Fibroblast of skin of abdomen (primary cell): ENCODE data around the gene CCM2.

Experiments
- DNase-seq: peaks from one replicate; pipeline ENCODE4 v3.0.0-alpha.2; 2013

CCM2 gene

DNA sequence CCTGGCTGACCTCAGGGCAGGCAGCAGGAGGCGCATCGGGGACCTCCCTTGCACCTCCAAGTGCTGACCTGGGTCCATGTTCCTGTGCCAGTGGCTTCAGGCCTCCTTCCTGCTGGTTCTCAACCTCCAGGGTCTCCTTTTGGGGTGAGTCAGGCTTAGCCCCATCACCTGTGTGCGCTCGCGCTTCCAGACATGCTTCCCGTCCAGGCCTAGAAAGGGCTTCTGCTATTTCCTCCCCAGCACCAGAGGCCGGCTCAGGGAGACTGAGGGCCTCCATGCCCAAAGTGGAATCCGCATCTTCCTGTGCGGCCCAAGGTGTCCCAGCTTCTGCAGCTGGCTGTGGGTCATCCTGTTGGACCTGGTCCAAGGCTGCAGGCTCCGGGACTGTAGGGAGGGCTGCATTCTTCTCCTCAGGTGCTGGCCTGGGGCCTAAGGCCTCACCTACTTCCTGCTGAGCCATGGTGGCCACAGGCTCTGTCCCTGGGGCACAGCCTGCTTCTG lies 82.9 kb downstream of the CCM2 start:
- no peak for DNase-seq

DNA sequence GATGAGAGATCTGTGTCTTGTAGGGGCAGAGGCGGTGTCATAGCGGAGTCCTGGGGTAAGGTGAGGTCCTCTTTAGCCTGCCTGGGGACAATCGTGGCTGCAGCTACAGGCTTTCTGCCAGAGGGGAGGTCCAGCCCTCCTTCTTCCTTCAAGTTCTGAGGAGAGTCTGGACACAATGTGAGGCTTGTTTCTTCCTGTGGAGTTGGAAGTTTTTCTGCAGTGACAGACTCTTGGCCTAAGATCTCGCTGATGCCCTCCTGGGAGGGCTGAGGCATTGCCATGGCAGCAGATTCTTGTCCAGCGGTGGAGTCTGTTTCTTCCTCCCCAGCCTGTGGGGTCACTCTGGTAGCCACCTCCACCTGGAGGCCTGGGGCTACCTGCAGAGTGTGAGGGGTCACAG lies 84.3 kb downstream of the CCM2 start:
- no peak for DNase-seq

DNA sequence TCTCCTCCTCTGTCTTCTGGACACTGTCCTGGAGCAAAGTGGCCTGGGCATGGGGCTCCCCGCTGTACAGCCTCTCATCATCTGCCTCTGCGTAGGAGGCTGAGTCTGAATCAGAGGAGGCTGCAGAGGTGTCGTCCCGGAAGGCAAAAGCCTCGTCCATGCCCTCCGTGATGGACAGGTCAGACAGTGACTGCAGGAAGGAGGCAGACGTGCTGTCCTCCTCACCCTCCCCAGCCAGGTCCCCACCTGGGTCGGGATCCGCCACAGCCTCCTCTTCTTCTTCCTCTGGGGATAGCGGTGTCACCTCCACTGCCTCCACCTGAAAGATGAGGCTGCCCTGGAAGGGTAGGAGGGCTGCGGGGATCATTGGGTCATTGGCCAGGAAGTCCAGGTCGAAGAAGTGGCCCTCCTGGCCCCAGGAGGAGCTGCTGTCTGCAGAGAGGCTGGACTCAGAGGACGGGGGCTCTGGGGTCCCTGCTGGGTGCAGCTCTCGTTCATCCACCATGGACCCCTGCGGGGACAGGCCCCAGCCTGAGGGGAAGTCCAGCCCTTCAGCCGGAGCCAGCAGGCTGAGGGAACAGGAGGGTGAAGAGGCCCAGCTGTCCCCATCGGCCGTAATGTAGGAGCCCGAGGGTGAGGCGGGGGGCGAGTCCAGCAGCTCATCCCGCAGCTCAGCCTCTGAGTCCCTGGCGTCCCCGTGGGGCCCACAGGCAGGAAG lies 85.1 kb downstream of the CCM2 start:
- DNase-seq = no peak

DNA sequence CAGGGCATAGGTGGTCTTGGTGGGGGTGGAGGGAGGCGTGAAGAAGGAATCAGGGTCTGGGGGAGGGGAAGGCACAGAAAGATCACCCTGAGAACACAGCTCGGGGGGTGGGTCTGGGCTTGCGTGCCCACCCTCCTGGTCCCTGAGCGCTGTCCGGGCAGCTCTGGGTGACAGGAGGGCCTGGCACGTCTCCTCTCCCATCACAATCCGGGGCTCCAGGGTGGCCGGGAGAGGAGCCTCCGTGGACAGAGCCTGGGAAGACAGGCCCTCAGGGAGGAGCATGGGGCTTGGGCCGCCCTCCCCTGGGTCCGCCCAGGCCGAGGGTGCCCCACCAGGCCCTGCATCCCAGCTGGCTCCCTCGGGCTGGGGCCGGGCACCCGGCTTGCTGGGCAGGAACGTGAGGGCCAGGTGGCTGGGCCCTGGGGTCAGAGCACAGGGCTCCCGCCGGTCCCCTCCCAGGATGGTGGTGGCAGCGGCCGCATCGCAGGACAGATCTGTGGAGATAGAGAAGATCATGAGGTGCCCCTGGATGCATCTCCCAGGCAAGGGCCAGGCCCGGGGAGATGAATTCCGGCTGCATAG lies 85.7 kb downstream of the CCM2 start:
- no peak for DNase-seq

DNA sequence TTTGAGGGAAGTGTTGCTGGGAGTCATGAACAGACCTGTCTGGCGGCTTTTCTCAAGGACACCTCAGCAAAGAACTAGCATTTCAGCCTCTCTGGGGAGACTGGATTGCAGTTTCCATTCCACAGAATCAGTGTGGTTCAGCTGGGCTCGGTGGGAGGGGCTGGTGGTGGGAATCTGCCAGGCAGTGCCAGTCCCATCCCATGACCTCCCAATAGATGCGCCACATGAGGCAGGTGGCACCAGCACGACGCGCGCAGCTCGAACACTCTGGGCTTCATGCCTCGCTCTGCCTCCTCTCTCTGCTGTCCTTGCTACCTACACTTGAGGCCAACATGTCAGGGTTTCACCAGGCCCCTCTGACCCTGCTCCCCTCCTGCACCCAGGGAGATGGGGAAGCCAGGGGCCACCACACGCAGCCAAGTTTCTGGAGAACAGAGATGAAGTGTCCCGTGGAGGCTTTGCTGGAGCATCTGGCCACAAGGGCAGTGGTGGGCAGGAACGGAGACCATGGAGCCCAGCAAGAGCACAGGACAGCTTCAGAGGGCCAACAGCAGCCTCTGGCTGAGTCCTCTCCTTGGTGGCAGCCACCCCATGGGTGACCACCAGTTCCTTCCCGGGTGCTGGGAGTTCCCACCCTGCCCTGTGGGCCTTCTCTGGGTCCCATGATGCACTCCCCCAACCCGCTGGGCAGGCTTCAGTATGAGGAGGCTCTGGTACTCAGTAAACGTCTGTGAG lies 86.5 kb downstream of the CCM2 start:
- DNase-seq = no peak

DNA sequence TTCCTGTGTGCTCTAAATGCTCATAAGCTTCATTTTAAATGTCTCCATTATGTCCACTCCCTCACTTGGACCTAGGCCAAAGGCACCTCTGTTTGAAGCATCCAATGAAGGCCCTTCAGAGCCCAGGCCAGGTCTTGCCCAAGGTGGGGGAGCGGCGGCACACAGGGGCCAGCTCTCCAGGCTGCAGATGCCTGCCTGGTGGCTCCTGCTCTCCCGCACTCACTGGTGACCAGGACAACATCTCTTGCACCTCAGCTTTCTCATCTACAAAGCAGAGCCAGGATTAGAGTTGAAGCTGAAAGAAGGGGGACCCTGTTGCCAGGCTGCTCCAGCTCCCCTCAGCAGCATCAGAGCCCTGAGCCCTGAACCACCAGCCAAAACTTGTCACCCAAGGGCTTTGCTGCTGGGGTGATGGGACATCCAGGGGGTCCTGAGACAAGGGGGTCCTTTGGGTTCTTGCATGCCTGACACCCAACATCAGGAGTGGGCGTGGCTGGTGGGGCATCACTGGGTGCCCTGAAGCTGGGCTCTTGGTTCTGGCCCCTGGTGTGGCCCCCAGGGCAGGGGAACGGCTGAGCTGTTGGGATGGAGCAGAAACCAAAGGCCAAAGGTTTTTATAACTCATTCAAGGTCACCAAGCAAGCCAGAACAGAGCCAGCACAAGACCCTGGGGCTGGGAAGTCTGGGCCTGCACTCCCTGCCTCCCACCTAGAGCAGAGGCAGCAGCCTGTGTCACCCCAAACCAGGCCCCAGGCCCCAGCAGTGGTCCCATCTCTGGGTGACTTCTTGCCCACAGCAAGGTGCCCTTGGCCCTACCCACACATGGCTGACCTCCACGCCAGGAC lies 87.5 kb downstream of the CCM2 start:
- no peak for DNase-seq

DNA sequence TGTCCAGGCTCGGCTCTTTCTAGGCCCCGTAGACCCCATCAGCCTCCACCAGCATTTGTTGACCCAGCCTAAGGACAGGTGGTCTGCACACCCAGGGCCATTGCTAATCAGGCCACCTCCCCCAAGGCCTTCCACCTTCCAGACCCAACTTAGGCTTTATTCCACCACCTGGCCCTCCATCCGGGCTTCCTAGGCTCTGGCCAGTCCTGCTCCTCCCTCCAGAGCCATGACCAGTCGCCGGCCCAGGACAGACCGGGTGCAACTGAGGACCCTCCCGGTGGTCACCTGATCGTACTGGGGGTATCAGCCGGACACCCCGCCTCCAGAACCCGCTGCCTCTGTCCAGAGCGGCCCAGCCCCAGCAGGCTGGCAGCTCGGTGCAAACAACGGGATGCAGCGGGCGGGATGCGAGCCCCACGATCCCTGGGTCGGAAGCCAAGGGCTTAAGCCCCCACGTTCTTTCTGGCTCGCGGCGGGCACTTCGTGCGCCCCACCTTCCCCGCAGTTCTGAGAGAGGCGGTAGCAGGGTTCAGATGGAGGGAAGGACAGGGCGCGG lies 88.2 kb downstream of the CCM2 start:
- no peak for DNase-seq

DNA sequence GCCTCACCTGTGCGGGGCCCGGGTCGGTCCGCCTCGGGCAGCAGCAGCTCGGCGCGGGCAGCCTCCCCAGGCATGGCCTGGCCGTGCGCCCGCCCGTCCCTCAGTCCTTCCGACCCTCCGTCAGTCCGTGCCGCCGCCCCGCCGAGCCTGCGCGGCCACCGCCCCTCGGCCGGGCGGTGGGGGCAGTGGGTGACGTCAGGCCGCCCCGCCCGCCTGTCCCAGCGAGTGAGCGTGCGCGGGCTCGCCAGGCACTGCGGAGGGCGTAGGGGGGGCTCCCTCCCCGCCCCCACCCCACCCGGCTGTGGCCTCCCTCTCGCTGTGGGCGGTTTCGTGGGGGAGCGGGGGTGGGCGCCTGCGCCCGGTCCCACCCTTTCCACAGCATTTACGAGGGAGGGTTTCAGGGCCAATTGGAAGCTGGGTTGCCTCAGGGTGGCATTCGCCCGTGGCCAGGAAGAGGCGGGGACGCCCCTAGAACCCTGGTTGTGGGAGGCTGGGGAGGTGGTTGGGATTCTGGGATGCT lies 88.9 kb downstream of the CCM2 start, which contains the start of gene NACAD:
NACAD (minus strand) TSS at position 149 of the 520 bp plus-strand sequence; CDS start at position 74, 75 bp downstream.
- DNase-seq = peak; percentile 49

DNA sequence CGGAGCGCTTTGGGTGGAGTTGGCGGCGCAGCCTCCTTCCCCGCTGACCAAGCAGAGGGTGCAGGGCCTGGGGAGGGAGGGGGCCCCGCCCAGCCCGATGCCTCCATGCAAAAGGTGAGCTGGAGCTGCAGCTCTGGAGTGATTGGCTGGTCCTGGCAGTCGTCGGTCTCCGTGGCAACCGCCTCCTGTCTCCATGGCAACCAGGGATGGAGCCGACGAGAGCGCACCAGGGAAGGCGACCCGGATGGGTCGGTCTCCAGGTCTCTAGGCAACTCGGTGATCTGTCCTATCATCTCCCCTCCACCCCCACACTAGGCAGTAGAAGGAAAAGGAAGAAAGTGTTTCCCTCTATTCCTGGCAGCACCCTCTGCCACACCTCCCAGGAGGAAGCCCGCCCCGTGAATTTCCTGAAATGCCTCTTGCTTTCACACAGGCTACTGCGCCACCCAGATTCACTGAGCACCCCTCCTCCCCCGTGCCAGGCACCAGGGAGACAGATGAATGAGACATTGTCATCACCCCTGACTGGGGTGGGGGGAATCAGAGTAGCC lies 89.4 kb downstream of the CCM2 start:
- DNase-seq = peak; percentile 61

DNA sequence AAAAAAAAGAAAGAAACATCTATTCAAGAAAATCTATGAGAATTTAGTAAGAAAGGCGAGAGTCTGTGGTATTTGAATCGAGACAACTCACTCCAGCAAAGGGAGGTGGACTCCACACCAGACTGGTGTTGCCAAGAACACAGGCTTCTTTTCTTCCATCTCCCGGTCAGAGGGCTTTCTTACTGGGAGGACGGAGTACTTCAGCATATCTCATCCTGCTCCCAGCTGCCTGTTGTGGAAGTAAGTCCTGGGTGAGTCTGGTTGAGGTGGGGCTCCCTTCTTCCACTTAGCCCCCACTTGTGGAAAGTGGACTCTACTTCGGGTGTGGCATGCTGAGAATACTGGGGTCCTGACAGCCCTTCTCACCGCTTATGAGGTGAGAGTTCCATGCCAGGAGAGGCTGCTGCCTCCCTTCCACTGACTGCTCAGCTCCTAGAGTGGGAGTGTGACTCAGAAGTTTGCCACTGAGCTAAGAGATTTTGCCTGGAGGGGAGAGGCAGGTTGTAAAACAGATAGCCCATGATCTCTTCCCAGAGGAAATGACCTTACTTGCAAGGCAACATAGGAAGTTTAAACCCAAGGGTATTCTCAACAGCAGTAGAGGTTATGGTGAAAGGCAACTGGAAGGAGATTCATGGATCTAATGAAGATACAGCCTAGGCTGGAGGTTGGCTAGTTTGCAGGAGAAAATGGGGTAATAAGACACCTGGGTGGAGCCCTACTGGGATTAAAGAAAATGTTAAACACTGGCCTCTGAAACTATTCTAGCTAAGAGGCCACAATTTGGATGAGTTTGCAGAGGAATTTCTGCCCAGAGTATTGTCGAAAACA lies 92.3 kb downstream of the CCM2 start:
- DNase-seq = no peak

DNA sequence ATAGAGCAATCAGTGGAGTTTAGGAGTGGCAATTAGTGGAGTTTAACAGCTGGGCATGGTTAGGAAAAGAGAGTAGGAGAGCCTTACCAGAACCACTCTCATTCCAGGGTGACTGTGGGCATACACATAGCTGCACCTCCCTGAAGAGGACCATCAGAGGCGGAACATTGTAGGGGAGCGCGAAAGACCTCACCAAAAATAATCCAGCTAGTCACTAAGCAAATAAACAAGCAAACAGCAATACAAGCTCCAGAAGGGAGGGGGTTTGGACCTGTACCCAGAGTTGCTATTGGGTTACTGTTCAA lies 92.9 kb downstream of the CCM2 start:
- no peak for DNase-seq

DNA sequence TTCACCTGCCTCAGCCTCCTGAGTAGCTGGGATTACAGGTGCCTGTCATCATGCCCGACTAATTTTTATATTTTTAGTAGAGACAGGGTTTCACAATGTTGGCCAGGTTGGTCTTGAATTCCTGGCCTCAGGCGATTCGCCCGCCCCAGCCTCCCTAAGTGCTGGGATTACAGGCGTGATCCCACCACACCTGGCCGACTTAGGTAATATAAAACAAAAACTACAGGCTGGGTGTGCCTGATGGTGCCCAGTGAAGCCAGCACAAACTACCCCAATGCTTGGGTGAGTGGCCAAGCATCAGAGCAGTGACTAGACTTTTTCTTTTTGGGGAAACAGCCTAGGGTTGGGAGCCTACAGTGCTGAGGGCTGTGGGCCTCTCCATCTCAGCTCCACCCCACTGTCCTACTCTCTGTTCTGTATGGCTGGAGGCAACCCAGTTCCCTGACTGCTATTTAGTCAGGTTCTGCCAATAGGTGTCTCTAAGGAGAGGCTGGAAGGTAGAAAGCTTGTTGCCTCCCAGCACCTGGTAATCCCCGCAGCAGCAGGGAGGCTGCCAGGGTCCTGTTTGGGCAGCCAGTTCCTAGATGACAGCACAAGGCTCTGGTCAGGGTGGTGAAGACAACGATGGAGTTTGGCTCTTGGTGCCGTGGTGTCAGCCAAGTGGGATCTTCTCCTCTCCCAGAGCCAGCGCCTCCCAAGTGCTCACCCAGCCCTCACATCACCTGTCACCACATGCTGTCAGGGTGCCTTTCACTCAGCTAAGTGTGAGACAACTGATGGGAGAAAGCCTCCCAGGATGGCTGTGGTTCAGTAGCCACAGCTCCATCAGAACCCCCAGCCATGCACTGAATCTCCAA lies 99.2 kb downstream of the CCM2 start:
- no peak for DNase-seq

DNA sequence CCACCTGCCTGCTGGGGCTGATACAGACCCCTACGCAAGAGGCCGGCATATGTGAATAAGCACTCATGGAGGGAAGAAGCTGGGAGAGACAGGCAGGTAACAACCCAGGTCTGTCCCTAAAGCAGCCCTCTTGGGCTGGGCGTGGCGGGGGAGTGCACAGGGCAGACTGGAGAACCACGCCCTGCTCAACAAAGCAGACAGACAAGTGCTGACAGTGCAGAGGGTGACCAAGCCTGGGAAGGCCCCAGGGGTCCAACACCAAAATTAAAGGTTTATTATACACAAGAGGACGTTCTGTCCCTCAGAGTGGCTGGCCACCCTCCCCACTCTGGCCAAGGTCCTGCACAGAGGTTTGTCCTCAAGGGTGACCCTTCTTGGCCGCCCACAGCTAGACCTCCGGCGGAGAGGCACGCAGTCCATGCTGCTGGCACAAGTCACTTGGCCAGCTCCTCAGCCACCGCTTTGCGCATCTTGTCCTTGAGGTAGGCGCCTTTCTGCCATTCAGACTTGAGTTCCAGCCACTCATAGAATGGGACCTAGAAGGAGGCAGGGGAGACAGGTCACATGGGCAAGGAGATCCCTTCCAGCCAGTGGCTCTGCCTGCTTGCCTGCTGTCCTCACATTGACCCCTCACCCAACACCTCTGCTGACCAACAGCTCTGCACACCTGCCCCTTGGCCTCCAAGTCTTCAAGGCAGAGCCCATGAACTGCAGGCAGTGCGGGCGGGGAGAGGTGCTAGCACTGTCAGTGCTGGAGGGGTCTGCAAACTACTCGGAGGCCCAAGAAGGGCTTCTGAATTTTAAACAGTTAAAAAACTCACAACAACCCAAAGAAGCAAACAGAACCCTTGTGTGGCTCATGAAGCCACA lies 100.1 kb downstream of the CCM2 start:
- no peak for DNase-seq

DNA sequence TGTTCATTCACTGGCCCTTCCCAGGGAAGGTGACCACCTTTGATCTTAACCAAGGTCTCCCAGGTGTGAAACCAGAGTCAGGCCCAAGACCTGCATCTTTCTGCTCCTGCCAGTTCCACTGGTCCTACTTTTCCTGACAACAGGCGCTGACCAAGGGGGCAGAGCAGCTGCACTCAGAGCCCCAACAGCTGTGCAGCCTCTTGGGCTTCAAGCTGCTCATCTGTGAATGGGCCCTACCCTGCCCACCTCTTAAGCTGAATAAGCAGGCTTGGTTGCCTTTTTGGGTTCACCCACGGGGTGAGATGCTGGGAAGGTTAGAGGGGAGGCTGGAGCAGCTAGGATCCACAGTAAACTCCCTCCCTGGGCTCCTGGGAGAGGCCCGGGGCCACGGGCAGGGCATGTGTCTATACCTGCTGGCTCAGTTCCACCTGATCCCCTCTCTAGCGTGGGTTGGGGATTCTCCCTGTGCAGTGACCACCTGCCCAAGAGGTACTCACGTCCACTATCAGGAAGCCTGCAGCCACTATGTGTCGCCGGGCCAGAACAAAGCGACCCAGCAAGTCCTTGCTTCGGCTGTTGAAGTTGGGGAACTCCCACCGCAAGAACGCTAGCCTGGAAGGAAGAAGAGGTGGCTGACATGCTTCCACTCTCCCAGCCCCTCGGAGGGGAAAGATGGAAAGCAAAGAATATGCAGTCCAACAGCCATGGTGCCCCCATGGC lies 100.9 kb downstream of the CCM2 start:
- DNase-seq = no peak

DNA sequence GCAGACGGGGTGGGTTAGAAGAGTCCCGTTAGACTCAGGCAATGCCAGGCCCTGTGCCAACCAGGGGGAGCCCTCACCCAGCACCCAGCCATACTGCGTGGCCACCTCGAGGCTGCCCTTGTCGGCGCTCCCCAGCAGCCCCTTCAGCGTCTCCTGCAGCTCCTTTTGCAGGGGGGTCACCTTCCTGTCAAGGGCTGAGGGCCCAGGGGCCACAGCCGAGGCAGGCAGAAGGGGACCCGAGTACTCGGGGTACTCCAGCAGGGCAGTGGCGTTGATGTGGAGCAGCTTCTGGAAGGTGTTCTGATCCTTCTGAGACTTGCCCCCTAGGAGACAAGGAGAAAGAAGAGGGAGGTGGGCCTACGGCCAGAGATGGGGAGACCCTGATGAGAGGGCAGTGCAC lies 101.7 kb downstream of the CCM2 start:
- no peak for DNase-seq

DNA sequence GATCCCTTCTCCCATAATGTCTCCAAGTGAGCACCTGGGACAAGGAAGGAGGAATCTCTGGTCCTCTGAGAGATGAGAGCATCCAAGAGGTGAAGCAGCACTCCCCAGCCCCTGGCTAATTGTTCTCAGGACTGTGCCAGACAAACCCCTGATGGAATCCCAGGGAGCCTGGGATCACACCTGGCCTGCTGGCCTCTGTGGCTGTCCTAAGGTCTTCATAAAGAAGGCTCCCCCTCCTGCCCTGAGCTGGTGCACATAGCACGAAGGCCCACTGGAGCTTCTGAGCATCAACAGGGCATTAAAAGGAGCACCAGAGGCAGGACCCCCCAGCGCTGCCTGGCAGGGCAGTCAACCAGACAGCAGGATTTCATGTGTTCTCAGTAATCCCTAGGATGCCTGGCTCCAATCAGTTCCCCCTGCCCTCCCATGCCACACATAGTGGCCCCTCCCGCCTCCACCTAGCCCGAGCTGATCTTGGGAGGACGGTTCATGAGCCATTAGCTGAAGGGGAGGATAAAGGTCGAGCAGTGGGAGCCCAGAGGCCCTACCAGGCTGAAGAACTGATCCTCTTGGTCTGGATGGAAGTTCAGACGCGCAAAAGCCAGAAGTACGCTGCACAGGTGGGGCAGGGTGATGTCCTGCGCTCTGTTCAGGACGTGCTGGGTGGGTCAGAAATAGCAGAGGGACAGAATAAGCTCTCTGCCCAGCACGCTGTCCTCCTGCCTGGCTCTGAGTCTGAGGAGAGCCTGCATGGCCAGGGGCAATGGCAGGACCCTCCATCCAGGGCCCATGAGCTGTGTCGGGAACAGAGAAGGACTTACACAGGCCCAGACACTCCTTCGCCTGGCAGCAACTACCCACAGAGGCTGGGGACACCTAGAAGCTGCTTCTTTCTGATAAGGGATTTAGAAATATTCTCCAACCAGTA lies 103.0 kb downstream of the CCM2 start:
- DNase-seq = no peak
